Lung (tissue), 12 donors: Measurements from ENCODE around the gene ZBP1. TPM values are rescaled to one million over a fixed set of nuclear protein-coding genes. Genes with fewer than 3 reads are reported as not detected.
A peak's percentile ranks its signal among the peaks of the same experiment; 100 is the strongest.

Experiments used
- ATAC-seq: fragments of 200-7000 bp; cut with Tn5 transposase; one replicate; pipeline ENCODE4 v1.9.1; 2020; ENCODE audit warnings: moderate number of reproducible peaks; ENCODE audit not compliant: insufficient read depth, low FRiP score
- DNase-seq, 3 donors: peaks; one replicate each; pipeline ENCODE4 v3.0.0-alpha.2; 2013 to 2017
- H3K27ac ChIP-seq, 2 donors: one replicate each; pipeline ENCODE4 v1.5.1; 2013; ENCODE audit warnings: mild to moderate bottlenecking in 2 of 2, moderate library complexity in 2 of 2, control low read depth in 1 of 2, inconsistent platforms in 1 of 2, low read depth in 1 of 2, low read length in 1 of 2
- H3K27me3 ChIP-seq, 3 donors: one replicate each; pipeline ENCODE4 v1.5.1; 2013; ENCODE audit warnings: low read length in 2 of 3; ENCODE audit not compliant: control insufficient read depth in 3 of 3, insufficient read depth in 3 of 3
- H3K36me3 ChIP-seq, 4 donors: one replicate each; pipeline ENCODE4 v1.5.1; 2013; ENCODE audit warnings: low read length in 4 of 4, mild to moderate bottlenecking in 1 of 4, moderate library complexity in 1 of 4; ENCODE audit not compliant: control insufficient read depth in 4 of 4, insufficient read depth in 4 of 4
- H3K4me1 ChIP-seq, 5 donors: one replicate each; pipeline ENCODE4 v1.5.1; 2013; ENCODE audit warnings: low read length in 5 of 5, mild to moderate bottlenecking in 2 of 5, moderate library complexity in 1 of 5; ENCODE audit not compliant: control insufficient read depth in 5 of 5, insufficient read depth in 5 of 5
- H3K4me3 ChIP-seq: one replicate; pipeline ENCODE4 v1.5.1; 2013; ENCODE audit warnings: mild to moderate bottlenecking, control low read depth, moderate library complexity
- H3K9ac ChIP-seq, 2 donors: one replicate each; pipeline ENCODE4 v1.5.1; 2013; ENCODE audit warnings: low read length in 2 of 2, control low read depth in 1 of 2; ENCODE audit not compliant: insufficient read depth in 1 of 2
- H3K9me3 ChIP-seq, 4 donors: one replicate each; pipeline ENCODE4 v1.5.1; 2013; ENCODE audit warnings: low read length in 3 of 4, mild to moderate bottlenecking in 1 of 4, moderate library complexity in 1 of 4; ENCODE audit not compliant: control insufficient read depth in 4 of 4, insufficient read depth in 3 of 4
- WGBS, 2 donors: extraction: QIAGEN DNeasy Blood & Tissue Kit; methylation state at CpG; one replicate each; pipeline ENCODE4 v1.1.7; 2013; 5-methylcytosine and 5-hydroxymethylcytosine counted together
- polyA plus RNA-seq, 2 donors: library from polyadenylated mRNA; stranded (reverse); fragments of 200-250 nt; gene quantifications; one replicate each; pipeline ENCODE4 v1.2.1, GENCODE V29; 2013
- total RNA-seq, 2 donors: library from RNA; depleted of rRNA in 1 of 2; stranded (reverse); fragments of >200 nt in 1 of 2; gene quantifications; one replicate each; pipeline ENCODE4 v1.2.1, GENCODE V29; 2014 to 2021
- TF ChIP-seq, protein P1 (sequence below): IDR thresholded peaks from 2 replicates; pipeline ENCODE4 v1.5.1; 2012; ENCODE audit warnings: mild to moderate bottlenecking; ENCODE audit errors: control extremely low read depth, extremely low read depth
- donor health status: control.
- donor health status: control.
- donor health status: Bipolar disorder and iron deficiency.
- donor health status: healthy.
- donor health status: DM: yes; HTN: yes; CAD: no.

Gene ZBP1
- total and polyA plus RNA-seq, 4 donors = 1.3 to 5.3 (median 2.5) TPM

DNA sequence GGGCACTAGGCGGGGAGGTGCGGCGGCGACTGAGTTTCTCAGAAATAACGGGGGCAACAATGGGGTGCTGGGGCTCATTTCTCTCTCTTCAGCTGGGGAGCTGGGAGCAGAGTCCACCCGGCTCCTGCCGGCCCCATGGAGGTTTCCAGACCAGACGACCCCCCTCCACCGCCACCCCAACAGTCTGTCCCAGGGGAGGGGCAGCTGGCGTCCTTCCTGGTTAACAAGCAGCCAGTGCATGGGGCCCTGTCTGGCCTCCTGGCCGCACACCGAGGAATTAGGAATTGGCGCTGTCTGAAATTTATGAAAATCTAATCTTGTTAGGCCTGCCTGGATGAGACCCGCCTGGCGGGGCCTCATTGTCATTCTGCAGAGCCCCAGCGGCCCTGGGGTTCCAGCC is 47.2 kb upstream of the ZBP1 start:
- Histone ChIP-seq H3K9ac (peak overlapping the region in 1 of 2 donors; percentile 8), H3K27me3 (no peaks in the 10 kb centered on the region), H3K27ac (no peak overlapping the region), H3K9me3 (no peaks in the 10 kb centered on the region), H3K4me3 (no peak overlapping the region), H3K36me3 (peaks cover 0 to 2% (median 0%) of the 10 kb centered on the region in 4 donors), H3K4me1 (peaks cover 0 to 28% (median 13%) of the 10 kb centered on the region in 5 donors)
- TF ChIP-seq, protein P1, sequence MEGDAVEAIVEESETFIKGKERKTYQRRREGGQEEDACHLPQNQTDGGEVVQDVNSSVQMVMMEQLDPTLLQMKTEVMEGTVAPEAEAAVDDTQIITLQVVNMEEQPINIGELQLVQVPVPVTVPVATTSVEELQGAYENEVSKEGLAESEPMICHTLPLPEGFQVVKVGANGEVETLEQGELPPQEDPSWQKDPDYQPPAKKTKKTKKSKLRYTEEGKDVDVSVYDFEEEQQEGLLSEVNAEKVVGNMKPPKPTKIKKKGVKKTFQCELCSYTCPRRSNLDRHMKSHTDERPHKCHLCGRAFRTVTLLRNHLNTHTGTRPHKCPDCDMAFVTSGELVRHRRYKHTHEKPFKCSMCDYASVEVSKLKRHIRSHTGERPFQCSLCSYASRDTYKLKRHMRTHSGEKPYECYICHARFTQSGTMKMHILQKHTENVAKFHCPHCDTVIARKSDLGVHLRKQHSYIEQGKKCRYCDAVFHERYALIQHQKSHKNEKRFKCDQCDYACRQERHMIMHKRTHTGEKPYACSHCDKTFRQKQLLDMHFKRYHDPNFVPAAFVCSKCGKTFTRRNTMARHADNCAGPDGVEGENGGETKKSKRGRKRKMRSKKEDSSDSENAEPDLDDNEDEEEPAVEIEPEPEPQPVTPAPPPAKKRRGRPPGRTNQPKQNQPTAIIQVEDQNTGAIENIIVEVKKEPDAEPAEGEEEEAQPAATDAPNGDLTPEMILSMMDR = no peak
- WGBS, 2 donors = 79 to 83% methylated on average over 16 of the region's 16 CpGs
- ATAC-seq (no peak), DNase-seq (no peak)

DNA sequence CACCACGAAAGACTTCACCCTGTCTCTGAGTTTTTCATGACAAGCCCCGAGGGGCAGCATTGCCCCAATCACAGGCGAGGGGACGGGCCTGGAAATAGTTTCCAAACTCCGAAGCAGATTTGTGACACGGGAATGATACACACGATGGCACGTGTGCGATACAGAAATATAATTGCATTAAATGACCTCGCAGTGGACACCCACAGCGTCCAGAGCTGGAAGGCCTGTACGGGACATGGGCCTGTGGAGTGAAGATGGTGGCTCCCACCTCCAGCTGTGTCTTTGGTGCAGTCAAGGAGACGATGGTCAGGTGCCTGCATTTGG is 46.6 kb upstream of the ZBP1 start:
- Histone ChIP-seq H3K9ac (no peak overlapping the region), H3K27me3 (no peaks in the 10 kb centered on the region), H3K4me1 (peaks cover 0 to 24% (median 12%) of the 10 kb centered on the region in 5 donors), H3K27ac (no peak overlapping the region), H3K4me3 (no peak overlapping the region), H3K9me3 (no peaks in the 10 kb centered on the region), H3K36me3 (peaks cover 0 to 2% (median 0%) of the 10 kb centered on the region in 4 donors)
- DNase-seq (no peak), ATAC-seq (no peak)
- 88 to 90% methylated on average over 13 of the region's 13 CpGs for WGBS, 2 donors
- TF ChIP-seq, protein P1 = no peak

DNA sequence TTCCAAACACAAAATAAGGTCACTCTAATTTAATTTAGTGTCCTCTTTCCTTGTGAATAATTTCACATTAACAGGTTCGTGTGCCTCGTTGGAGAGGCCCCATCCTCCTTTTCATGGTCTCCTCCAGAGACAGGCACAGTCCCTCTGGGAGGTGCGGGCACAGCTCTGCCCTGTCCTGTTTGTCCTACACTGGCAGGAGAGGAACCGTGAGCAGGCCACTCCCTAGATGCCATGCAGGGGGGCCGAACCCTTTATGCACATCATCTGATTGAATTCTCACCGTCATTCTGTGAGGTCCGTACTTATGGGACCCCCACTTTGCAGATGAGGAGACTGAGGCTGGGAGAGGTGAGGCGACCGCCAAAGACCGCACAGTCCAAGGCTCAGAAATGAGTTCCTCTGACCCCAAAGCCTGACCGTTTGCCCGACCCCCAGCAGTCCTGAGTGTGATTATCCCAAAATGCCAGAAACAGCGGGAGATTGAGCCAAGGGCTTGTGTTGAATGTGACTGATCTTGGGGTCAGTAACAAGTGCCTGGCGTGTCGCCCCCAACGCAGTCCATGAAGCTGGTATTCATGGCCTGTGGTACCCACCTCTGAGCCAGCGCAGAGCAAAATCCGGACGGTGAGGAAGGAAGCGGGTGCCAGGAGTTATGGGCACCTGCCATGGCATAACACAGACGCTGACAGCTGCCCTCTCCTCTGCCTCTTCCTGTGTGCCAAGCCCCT is 46.0 kb upstream of the ZBP1 start:
- ATAC-seq (no peak), DNase-seq (no peak)
- H3K9me3 ChIP-seq = no peaks in the 10 kb centered on the region
- H3K27me3 ChIP-seq = no peaks in the 10 kb centered on the region
- H3K27ac ChIP-seq = no peak overlapping the region
- WGBS, 2 donors = 87 to 88% methylated on average over 21 of the region's 21 CpGs
- H3K4me3 ChIP-seq = no peak overlapping the region
- peaks cover 0 to 2% (median 0%) of the 10 kb centered on the region in 4 donors for H3K36me3 ChIP-seq
- TF ChIP-seq, protein P1 = no peak
- H3K9ac ChIP-seq = no peak overlapping the region
- H3K4me1 ChIP-seq = peaks cover 0 to 23% (median 10%) of the 10 kb centered on the region in 5 donors
